Stimulated activated CD8-positive, alpha-beta memory T cell treated with anti-CD3 and anti-CD28 coated beads, Interleukin-4, amount 100 ng/mL, for 4 hours (primary cell): Measurements from ENCODE around the gene DIS3L2.
"Not testable (repeated sequence)": the region's sequence is repeated elsewhere in the genome, so short reads cannot be mapped to it uniquely, and the experiment has no call there.

Experiments
- DNase-seq, 2 donors: peaks; one replicate each; pipeline ENCODE4 v3.0.0-alpha.2; 2020; ENCODE audit warnings: low read depth in 2 of 2, low spot score in 1 of 2

DIS3L2 gene

DNA sequence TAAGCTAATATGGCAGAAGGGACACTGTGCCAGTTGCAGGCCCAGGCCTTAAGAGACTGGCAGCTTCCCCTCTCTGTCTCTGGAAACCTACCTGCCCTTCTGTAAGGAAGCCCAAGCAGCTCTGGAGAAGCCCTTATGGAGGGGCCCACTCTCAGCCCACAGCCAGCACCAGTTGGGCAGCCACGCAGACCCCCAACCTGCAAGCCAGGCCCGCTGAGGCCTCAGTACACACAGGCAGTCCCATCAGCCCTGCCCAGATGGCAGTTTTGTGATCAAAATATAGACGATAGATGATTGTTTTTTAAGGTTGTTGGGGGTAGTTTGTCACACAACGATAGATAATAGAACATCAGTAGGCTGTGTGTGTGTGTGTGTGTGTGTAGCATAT lies 380.2 kb downstream of the DIS3L2 start:
- no peak for DNase-seq

DNA sequence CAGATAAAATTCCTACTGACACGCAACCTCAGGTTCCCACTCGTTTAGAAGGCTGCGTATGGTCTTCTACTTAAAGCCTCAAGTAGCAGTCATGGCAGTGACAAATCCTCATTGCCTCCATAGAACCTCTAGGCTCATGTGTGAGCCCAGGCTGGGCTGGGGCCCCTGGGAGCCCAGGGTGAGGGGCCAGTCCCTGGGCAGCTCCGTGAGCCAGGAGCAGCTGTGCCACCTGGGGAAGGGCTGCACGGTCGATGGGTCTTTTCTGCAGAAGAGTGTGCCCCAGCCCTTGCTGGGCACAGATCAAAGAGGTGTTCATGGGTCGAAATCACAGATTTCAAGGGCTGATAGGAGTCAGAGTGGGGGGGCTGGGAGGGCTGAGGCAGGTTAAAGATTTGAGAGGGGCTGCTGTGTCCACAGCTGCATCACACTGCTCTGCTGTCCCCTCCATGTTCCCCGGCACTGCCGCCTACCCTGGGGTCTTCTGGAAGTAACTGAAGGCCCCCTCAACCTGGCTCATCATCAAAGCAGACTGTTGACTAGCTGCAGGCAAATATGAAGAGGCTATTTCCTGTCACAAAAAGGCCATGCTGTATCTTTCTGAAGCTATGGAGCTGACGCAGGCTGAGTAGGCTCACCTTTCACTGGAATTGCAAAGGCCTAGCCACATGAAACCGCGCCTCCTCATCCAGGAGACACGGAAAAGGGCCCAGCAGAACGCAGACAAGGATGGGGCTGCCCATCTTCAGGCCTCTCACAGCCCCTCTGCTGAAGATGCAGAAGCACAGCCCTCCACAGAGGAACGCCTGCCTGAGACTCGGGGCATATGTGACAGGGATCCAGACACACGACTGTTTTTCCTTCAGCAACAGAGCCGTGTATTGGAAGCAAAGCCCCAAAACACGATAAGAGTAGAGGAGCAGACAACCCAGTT lies 381.4 kb downstream of the DIS3L2 start:
- DNase-seq, result no peak

DNA sequence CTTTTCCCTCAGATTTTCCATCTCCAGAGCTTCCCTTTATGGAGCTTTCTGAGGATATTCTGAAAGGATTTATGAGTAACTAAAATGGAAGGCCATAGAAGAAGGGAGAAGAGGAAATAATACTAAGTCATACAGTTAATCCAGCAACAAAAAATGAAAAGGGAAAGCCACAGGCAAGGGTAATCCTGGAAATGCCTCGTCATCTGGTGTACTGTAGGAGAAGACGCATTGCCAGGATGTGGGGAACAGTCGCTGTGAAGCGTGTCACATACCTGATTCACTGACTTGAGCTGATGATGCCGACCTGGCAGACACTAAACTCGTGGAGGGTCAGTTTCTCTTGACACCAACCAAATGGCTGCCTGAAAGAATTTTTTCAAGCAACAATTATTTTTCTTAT lies 382.3 kb downstream of the DIS3L2 start:
- no peak for DNase-seq

DNA sequence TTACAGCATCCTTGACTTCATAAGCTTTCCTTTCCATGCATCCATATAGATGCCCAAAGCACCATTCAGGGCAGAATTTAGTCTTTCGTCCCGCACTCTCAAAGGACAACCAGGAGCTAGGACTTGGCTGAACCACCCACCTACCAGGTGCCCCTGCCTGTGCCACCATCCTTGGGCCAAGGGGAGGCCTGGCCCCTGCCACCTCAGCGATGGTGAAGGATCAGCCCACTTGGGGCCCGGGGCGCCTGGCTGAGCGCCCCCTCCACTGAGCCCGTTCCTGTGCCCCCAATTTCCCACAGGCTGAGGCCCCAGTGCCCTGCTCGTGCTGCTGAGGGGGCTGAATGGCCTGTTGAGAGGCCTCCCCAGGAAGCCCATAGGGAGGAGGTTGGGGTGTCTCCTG lies 383.7 kb downstream of the DIS3L2 start:
- no peak for DNase-seq

DNA sequence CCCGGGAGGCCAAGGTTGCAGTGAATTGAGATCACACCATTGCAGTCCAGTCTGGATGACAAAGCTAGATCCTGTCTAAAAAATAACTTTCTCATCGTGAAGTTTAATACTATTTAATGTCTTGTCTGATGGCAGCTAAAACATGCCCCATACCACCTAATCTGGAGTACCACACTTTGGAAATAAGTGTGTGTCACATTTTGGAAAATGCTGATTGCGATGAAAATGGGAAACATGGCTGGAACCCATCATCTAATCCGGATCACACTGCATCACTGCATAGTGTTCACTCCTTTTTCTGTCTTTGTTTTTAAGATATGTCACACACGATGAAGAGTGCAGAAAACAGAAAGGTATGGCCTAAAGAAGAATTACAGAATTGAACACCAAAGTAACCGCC lies 385.9 kb downstream of the DIS3L2 start:
- DNase-seq, result no peak

DNA sequence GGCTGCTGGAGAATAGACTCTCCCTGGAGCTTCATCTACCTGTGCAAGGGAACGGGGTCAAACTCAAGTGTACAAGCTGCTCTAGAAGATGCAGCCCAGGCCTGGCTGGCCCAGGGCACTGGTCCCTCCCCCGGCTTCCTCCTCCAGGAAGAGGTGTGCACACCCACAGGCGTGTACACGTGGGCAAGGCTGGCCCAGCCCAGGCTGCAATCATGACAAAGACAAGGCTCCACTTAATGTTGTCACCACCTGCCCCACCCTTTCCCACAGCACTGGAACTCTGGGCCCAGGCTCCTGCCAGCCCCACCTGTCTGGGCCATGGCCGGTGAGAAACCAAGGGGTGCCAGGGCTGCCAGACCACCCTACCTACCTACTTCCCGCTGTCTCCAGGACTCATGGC lies 387.4 kb downstream of the DIS3L2 start:
- no peak for DNase-seq

DNA sequence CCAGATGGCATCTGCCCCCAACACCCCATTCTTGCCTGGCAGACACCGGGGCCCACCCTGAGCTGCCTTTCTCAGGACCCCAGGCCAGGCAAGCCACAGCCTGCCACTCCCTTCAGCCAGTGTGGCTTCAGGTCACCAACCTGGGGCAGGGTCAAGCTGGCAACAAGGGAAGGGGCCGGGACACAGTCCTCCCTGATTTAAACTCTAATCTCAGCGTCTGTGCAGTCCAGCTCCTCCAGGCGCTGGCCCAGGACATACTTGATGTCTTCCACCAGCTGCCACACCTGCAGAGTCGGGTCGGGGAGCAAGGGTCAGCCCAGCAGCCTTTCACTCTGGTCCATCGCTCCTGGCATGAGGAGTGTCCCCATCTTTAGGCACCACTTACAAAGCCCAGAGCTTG lies 388.0 kb downstream of the DIS3L2 start:
- DNase-seq, result no peak

DNA sequence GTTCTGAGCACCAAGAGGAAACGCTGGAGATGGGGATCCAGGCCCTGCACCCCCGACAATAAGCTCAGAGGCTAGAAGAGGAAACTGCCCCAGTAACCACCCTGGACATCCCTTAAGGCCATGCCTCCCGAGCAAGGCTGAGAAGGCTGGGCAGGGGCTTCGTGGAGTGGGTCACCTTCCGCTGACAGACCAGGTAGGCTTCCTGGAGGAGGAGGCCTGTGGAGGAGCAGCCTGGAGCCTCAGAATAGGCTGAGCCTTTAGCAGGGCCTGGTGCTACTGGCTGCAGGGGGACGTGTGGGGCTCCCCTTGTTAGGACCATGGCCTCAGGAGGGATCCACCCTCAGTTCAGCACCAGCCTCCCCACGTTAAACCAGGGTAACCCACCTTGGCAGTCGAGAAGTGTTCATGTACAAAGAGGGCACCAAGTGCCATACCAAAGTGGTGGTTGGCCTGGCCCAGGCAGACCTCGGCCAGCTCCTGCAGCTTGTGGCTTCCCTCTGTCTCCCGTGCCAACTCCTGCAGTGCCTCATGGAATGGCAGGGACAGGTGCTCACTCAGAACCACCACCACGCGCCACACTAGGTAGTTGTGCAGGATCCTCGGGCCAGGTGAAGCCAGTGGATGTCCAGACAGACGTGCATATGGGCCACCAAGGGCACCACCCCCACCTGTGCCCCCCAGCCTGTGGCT lies 388.6 kb downstream of the DIS3L2 start:
- DNase-seq, result no peak

DNA sequence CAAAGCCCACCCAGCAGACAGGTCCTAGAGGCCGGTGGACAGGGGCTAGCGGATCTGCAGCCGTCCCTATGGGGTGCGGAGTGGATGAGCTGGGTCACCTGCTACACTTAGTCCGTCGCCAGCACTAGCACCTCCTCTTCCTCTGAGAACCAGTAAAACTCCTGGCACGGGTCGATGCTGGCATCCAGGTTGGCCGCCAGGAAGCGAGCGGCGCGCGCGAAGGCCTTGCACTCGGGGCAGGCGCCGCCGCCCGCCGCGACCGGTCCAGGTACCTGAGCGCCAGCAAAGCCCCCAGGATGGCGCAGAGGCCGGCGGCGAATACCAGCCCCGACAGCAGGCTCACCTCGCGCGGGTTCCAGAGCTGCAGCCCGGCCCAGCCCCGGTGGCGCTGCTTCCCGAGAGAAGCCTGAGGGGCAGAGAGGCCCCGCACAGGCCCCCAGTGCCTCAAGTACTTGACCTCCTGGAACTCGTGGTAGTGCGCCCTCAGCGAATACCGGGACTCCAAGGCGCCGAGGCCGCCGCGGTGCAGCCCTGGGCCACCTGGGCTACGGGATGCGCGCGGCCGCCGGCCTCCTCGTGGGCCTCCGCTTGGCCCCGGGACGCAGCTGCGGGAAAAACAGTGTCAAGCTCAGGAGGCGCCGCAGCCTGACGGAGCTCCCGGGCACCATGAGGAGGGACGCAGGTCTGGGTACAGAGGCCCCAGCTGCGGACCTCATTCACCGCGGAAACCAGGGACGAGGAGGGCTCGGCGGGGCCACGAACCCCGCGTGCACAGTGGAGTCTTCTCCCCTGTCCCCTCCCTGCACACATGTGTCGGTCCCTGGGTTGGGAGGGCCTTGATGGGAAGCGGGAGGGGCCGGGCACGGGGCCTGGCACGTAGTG lies 389.5 kb downstream of the DIS3L2 start:
- no peak for DNase-seq

DNA sequence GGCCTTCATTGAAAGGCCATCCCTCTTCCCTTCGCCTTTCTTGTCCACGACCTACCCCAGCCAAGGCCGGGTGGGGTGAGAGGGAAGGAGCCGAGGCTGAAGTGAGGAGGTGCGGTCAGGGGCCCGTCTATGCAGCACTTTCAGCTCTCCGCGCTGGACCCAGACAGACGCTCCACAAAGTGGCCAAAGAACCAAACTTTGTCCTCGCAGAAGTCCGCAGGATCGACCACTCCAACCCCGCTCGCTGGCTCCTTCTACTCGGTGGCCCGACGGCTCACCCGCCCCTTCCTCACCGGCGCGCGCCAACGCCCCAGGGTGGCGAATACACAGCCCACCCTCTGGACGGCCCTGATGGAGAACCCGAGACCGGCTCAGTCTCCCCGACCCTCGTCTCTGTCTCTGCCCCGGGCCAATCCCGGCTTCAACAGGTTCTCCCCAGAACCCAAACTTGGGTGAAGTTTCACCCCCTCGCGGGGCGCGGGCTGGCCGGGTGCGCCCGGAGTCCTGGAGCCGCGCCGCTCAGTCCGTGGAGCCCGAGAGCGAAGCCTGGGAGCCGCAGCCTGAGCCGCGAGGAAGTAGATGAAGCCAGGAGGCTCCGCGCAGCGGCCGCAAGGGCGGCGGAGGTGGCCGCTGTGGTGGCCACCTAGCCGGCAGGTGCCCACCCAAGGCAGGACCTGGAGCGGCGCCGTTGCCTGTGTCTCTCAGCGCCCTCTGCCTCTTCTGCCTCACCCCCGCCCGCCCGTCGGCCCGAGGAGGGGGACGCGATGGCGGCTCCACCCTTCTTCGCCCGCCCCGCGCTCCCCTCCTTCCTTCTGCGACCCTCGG lies 390.4 kb downstream of the DIS3L2 start:
- DNase-seq, result no peak

DNA sequence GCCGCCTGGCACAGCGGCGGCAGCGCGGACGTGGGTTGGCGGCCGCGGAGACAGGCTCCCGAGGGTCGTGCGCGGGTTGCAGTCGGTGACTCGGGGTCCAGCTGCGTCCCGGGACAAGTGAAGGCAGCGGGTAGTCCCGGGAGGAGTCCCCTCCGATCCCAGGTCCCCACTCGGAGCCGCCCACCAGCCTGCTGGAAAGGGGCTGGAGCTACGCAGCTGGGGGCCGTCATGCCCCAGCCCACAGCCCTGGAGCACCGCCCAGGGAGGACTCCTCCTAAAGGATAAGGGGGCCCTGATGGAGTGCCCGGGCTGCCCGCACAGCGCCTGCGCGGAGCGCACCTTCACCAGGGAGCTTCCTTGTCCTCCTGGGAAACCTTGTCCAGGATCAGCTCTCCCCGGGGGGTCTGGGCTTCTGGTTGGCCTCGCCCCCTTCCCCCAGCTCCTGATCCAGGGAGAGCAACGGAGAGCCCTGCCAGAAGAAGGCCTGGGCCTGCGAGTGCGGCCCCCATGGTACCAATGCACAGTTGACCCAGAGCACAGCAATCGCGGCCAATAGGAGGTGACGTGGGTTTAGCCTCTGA lies 391.1 kb downstream of the DIS3L2 start:
- DNase-seq, result no peak

DNA sequence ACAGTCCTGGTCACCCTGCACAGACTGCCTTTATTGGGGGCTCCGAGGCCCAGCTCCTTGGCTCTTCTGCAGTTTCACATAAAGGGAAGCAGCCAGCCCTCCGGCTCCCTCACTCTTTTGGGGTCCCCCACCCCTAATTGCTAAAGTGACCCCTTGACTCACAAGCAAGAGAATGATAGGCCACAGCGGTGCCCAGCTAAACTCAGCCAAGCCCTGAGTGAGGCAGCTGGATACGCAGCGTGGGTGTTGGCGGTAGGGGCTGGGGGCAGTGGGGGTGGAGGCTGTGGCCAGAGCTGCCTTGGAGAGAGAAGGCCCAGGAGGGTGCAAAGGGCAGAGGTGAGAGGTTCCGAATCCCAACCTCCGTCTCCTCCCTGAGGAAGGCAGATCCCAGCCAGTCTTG lies 391.6 kb downstream of the DIS3L2 start:
- no peak for DNase-seq

DNA sequence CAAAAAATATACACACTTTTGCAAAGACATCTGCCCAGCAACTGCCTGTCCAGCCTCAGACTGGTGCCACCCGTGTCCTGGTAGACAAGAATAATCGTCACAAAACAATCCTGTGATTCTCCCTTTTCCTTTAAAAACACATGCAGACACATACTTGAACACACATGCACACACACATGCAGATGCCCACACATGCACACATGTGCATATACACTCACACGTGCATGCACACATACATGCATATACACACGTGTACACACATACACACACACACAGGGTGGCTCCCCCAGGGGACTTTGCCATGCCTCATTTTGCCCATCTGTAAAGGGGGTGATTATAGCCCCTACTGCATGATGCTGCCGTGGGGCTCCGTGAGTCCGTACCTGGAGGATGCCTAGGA lies 392.1 kb downstream of the DIS3L2 start:
- no peak for DNase-seq

DNA sequence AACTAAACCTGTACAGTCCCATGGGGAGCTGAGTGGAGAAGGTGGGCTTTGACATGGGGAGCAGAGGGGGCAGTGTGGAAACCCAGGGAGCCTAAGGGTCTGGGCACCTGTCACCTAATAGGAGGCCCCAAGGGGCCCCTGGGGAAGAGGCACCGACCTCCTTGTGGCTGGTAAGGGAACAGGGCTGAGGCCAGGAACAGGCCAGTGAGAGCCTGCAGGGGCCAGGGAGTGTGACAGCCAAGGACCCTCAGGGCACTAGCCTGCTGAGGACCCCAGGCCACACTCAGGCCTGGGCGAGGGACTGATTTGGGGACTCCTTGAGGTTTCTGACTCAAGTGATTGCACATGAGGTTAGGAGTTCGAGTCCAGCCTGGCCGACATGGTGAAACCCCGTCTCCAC lies 392.6 kb downstream of the DIS3L2 start:
- DNase-seq, result no peak

DNA sequence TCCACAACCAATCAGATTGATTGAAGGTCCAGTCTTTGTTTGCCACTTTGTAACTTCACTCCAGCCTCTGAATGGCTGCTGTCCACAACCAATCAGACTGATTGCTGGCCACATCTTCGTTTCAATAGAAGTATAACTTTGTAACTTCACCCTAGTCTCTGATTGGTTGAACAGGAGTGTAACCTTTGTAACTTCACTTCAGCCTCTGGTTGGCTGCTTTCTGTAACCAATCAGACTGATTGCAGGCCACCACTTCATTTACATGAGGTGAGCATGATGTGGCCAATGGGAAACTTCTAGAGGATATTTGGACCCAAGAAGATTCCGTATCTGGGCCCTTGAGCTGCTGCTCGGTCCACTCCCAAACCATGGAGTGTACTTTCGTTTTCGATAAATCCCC lies 400.1 kb downstream of the DIS3L2 start:
- no peak for DNase-seq

DNA sequence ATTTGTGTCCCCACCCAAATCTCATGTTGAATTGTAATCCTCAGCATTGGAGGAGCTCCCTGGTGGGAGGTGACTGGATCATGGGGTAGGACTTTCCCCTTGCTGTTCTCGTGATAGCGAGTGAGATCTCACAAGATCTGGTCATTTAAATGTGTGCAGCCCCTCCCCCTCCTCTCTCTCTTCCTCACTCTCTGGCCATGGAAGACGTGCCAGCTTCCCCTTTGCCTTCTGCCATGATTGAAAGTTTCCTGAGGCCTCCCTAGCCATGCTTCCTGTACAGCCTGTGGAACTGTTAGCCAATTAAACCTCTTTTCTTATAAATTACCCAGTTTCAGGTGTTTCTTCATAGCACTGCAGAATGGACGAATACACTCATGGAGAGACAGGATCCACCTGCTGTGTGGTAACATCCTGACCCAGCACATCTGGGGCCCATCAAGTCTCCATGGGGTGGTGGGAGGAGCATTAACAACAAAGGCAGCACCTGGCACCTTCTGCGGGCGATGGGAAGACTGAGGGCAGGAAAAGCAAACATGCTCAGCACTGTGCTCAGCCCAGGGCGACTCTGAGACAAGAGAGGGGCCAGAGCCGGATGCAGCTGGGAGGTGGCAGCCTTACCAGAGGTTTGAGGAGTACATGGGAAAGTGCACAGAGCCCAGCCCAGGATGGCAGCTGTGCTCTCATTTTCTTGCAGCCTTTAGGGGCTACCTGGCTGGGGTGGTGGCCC lies 400.8 kb downstream of the DIS3L2 start:
- DNase-seq, result no peak

DNA sequence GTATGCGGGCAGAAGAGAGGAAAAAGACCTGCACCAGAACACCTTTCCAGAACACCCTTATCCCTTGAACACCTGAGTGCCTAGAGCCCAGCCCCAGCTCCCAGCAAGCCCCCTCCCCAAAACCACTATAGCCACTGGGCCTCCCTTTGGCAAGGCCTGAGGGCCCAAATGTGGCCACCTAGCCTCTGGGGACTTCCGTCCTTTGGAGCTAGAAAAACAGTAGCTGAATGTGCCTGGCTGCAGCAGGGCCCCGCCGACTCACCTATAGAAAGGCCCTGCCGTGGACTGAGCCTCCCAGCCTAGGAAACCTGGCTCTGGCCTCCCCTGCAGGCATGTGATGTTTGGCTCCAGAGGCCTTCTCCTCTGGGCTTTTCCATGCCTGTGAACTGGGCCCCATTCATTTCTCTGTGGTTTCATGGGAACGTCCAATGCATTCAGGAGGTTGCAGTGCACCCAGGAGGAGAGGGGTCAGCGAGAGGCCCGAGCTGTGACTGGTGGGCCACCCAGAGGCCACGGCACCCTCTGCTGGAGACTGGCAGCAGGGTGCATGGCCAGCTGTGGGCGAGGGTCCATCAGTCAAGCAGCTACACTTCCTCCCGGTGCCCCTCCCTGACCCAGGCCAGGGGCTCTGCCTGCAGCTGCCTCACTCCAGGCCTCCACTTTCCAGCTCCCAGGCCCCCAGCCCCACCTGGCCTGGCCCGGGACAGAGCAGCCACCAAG lies 401.7 kb downstream of the DIS3L2 start:
- DNase-seq, result not testable (repeated sequence)

DNA sequence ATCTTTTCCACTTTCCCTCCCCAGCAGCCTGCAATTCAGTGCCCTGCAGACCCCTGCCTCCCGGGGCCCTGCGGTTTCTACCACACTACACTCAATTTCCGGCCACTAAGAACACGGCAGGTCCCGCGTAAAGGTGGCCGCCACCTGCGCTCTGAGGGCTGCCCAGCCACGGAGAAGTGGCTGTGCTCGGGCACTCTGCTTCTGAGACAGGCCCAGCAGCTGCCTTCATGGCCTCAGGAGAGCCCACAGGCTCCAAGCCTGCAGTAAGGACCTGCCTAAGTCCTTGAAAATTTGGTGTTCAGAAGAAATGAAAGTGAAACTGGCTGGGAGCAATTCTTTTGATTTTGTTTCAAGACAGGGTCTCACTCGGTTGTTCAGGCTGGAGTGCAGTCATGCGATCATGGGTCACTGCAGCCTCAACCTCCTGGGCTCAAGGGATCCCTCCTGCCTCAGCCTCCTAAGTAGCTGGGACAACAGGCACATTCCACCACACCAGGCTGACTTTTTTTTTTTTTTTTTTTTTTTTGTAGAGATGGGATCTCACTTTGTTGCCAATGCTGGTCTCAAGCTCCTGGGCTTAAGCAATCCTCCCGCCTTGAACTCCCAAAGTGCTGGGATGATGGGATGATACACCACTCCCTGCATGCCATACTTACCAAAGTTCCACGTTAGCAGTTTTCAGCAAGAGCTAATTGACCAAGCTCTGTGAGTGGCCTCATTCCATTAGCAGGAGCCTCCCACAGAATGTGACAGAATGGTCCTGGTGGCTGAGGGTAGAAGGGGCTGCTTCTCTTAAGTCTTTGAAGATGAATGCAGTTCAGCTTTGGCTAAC lies 402.5 kb downstream of the DIS3L2 start:
- no peak for DNase-seq
